ENCODE results near the gene DNMT1. TPM values are rescaled to one million over a fixed set of nuclear protein-coding genes. Genes with fewer than 3 reads are reported as not detected.

The DNMT1 gene
- polyA plus RNA-seq, 1 donor from 2014 or later, result 58.4 TPM

- H3K27ac ChIP-seq (ENCODE audit: low read length), result no peak overlapping the region
- no peak overlapping the region for H2AFZ ChIP-seq (ENCODE audit: low read depth, low read length)
- TF ChIP-seq EP300 (conservative IDR thresholded peaks at IDR 0.05; ENCODE audit: poor library complexity, severe bottlenecking), result no peak
- no peak for TF ChIP-seq RAD21 (conservative IDR thresholded peaks at IDR 0.05)
- no peak for TF ChIP-seq EZH2 (IDR thresholded peaks at IDR 0.05; ENCODE audit: borderline replicate concordance, insufficient read depth, low read length, poor library complexity, severe bottlenecking)
- no peak for TF ChIP-seq POLR2AphosphoS5 (IDR thresholded peaks at IDR 0.05)
- TF ChIP-seq MXI1 (conservative IDR thresholded peaks at IDR 0.05; ENCODE audit: poor library complexity, severe bottlenecking), result no peak
- TF ChIP-seq REST (IDR thresholded peaks at IDR 0.05; ENCODE audit: borderline replicate concordance), result no peak
- no peak for TF ChIP-seq TAF1 (IDR thresholded peaks at IDR 0.05; ENCODE audit: low read depth)
- no peak for TF ChIP-seq SMC3 (conservative IDR thresholded peaks at IDR 0.05; ENCODE audit: poor library complexity)
- TF ChIP-seq CTCF (IDR thresholded peaks at IDR 0.05; ENCODE audit: poor library complexity, severe bottlenecking), result no peak
- H3K27me3 ChIP-seq (ENCODE audit: insufficient read depth, low read depth, low read length), result no peaks in the 10 kb centered on the region
- H3F3A ChIP-seq (ENCODE audit: insufficient read depth, low read length, poor library complexity, severe bottlenecking), result no peaks in the 10 kb centered on the region
- no peaks in the 10 kb centered on the region for H3K9me2 ChIP-seq (ENCODE audit: insufficient read depth, low read length)
- H3K36me3 ChIP-seq (ENCODE audit: insufficient read depth, low read length), result no peaks in the 10 kb centered on the region
- peaks cover 65% of the 10 kb centered on the region for H3K79me2 ChIP-seq (replicated peaks; ENCODE audit: insufficient read depth, low read length)
- no peaks in the 10 kb centered on the region for H4K20me1 ChIP-seq (ENCODE audit: insufficient read depth)
- H3K4me3 ChIP-seq (ENCODE audit: low read length), result no peak overlapping the region
- H3K9me3 ChIP-seq (ENCODE audit: low read length), result no peaks in the 10 kb centered on the region
- no peak overlapping the region for H3K4me2 ChIP-seq (ENCODE audit: low read length)
- H3K9ac ChIP-seq (ENCODE audit: low read length), result no peak overlapping the region
Observed at GRCh38 chr19:10191347-10191746, 3.4 kb downstream of the DNMT1 start.

GRCh38 chr19:10190026-10190425, 4.7 kb downstream of the DNMT1 start:
- no peaks in the 10 kb centered on the region for H4K20me1 ChIP-seq (ENCODE audit: insufficient read depth)
- no peak overlapping the region for H3K9ac ChIP-seq (ENCODE audit: low read length)
- H3K9me2 ChIP-seq (ENCODE audit: insufficient read depth, low read length), result no peaks in the 10 kb centered on the region
- no peak overlapping the region for H2AFZ ChIP-seq (ENCODE audit: low read depth, low read length)
- H3K27me3 ChIP-seq (ENCODE audit: insufficient read depth, low read depth, low read length), result no peaks in the 10 kb centered on the region
- H3K36me3 ChIP-seq (ENCODE audit: insufficient read depth, low read length), result no peaks in the 10 kb centered on the region
- no peak overlapping the region for H3K27ac ChIP-seq (ENCODE audit: low read length)
- H3K9me3 ChIP-seq (ENCODE audit: low read length), result no peaks in the 10 kb centered on the region
- no peak overlapping the region for H3K4me2 ChIP-seq (ENCODE audit: low read length)
- H3F3A ChIP-seq (ENCODE audit: insufficient read depth, low read length, poor library complexity, severe bottlenecking), result no peaks in the 10 kb centered on the region
- no peak overlapping the region for H3K4me3 ChIP-seq (ENCODE audit: low read length)
- TF ChIP-seq SMC3 (conservative IDR thresholded peaks at IDR 0.05; ENCODE audit: poor library complexity), result no peak
- TF ChIP-seq CTCF (IDR thresholded peaks at IDR 0.05; ENCODE audit: poor library complexity, severe bottlenecking), result no peak
- TF ChIP-seq RAD21 (conservative IDR thresholded peaks at IDR 0.05), result no peak
- no peak for TF ChIP-seq TAF1 (IDR thresholded peaks at IDR 0.05; ENCODE audit: low read depth)
- TF ChIP-seq REST (IDR thresholded peaks at IDR 0.05; ENCODE audit: borderline replicate concordance), result no peak
- TF ChIP-seq EP300 (conservative IDR thresholded peaks at IDR 0.05; ENCODE audit: poor library complexity, severe bottlenecking), result no peak
- no peak for TF ChIP-seq EZH2 (IDR thresholded peaks at IDR 0.05; ENCODE audit: borderline replicate concordance, insufficient read depth, low read length, poor library complexity, severe bottlenecking)
- TF ChIP-seq MXI1 (conservative IDR thresholded peaks at IDR 0.05; ENCODE audit: poor library complexity, severe bottlenecking), result no peak
- TF ChIP-seq POLR2AphosphoS5 (IDR thresholded peaks at IDR 0.05), result no peak
- H3K79me2 ChIP-seq (replicated peaks; ENCODE audit: insufficient read depth, low read length), result peaks cover 72% of the 10 kb centered on the region
